Measurements from ENCODE around the gene DCST1. TPM values are rescaled to one million over a fixed set of nuclear protein-coding genes. Genes with fewer than 3 reads are reported as not detected.

DCST1 gene
- total RNA-seq, 1 donor from 2014 or later: 0.13 TPM

- DNase-seq (ENCODE audit: low spot score): no peak
- ATAC-seq: no peak
Observed at GRCh38 chr1:155030243-155030795, 3.3 kb upstream of the DCST1 start.

DNA sequence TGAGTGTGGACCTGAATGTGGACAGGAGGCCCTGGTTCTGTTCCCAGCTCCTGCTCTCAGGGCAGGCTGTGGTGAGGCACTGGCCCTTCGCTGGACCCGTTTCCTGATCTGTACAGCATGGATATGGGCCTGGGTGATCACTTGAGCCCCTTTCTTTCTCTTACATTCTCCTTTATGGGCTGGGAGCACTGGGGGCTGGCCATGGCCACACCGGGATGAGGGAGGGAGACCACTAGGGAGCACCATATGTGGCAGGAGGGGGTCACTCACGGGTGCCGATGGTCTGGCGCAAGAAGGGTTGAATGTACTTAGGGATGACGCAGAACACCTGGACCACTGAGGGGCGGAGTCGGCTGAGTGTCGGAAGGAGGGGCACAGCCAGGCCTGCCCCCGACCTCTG, 2.7 kb upstream of the DCST1 start:
- DNase-seq (ENCODE audit: low spot score): no peak
- ATAC-seq: no peak

- ATAC-seq: no peak
Observed at GRCh38 chr1:155032886-155033285, 738 bp upstream of the DCST1 start.

DNA sequence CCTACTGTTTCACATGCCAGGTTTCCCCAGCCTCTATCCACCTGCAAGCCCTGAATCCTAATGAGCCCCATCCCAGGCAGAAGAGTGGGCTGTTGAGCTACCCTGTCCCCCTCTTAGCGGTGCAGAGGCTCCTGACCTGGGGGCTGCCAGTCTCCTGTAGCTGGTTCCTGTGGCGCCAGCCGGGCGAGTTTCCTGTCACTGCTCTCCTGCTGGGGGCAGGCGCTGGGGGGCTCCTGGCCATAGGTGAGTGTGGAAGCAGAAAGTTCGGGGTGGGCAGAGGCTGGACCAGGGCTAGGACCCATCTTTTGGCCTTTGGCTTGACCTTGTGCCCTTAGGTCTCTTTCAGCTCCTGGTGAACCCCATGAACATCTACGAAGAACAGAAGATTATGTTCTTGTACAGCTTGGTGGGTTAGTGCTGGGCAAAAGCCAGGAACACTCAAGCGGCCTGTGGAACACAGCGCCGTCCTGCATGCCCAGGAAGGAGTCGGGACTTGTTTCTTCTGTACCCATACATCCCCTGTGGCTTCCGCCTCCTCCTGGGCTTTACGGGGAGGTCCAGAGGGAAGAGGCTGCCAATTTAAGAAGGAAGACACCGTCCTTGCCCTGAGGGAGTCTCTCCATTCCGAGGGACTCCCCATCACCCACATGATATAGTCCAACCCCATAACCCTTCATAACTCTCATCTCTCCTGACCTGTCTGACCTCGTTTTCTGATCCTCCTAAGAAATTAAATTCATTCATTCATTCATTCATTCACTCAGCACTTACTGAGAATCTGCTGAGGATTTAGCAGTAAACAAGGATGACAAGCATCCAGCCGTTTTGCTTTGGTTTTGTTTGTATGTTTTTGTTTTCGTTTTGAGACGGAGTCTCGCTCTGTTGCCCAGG, 939 bp downstream of the DCST1 start:
- no peak for DNase-seq (ENCODE audit: low spot score)
- ATAC-seq: no peak

More at GRCh38 chr1:155032886-155033285, 738 bp upstream of the DCST1 start:
- DNase-seq (ENCODE audit: low spot score): no peak

DNA sequence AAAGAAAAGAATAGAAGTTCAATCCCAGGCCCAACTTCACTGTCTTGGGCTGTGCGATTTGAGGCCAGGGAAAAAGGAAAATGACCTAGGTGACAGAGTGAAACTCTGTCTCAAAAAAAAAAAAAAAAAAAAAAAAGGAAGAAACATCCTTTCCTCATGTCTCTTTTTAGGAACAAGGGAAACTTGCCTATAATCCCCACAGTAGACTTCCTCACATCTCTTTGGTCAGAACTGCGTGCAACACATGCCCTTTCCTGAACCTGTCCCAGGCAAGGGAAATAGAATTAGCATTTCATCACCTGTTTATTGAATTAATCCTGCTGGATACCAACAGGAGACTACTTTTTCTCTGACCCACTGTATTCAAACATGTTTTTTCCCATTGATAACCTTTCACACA, 2.3 kb downstream of the DCST1 start:
- no peak for ATAC-seq
- DNase-seq (ENCODE audit: low spot score): no peak

DNA sequence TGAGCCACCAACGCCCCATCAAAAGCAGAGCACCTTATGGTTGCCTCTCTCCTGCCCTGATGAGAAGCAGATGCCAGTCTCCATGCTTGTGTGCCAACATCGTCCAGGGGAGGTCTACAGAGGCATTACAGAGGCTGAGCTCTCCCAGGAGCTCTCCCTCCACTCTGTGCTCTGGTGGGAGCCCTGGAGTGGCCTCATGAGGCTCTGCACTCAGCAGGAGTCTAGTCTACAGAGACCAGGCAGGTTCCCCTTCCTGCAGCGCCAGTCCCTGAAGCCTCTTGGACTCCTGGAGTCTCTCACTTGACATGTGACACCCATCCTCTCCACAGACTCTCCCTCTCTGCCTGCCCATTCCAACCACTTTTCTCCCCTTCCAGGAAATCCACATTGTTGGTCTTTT, 3.4 kb downstream of the DCST1 start:
- no peak for DNase-seq (ENCODE audit: low spot score)
- no peak for ATAC-seq

DNA sequence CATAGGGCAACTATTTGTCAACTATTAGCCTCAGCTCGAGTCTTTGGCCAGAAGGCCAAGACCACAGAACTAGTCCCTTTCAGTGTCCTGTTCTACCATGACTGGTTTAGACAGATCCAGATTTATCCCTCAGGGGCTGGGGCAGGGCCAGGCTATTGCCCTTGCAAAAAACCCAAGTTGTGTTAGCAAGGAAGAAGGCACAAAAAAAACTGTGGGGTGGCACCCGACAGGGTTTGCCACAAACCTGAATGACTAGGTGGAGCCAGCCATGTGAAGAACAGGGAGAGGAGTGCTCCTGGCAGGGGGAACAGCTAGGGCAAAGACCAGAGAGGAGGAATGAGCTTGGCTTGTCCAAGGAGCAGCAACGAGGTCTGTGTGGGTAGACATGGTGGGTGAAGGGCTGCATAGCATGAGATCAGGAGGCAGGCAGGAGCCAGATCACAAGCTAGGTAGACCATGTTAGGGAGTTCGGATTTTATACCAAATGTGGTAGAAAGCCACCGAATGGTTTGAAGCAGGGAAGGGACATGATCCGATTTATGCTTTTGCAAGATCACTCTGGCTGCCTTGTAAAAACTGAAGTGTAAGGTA, 4.3 kb downstream of the DCST1 start:
- DNase-seq (ENCODE audit: low spot score) (no peak), ATAC-seq (peak; percentile 15)

DNA sequence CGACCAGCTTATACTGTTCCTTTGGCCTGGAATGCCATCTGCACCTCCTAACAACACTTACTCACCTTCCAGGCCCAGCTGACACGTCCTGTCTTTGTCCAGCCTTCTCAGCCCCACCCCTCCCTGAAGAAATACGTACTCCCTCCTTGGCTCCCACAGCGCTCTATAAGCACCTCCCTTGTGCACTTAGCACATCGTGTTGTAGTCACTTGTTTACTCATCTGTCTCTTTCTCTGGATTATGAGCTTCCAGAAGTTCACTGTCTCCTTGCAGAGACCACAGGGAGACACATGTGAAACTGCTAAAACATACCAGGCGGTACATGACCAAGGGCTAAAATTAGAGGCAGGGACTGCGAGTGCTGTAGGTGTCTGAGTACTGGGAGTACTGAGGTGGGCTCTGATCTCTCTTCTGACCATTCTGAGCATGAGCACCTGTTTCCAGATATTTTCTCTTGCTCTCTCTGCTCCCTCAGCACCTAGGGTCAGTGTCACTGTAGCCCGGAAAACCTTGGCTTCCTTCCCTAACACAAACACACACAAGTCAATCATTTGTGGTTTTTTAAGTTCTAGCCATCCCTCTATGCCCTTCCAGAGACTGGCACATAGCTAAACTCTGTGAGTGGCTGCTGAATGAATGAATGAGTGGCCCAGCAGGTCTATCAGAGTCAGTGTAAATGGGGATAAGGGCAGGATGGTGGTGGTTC, 5.1 kb downstream of the DCST1 start:
- DNase-seq (ENCODE audit: low spot score) (no peak), ATAC-seq (peak; percentile 68)

DNA sequence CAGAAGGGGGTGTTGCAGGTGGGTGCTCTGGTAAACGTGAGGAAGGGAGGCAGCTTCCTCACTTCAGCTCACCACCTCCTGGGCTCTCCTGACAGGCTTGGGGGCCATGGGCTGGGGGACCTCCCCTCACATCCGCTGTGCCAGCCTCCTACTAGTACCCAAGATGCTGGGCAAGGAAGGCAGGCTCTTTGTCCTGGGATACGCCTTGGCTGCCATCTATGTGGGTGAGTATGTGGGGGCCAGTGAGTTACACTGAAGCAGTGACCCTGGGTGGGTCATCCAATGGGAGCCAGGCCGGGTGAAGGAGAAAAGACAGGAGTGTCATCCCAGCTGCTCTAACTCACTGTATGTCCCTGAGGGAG, 5.7 kb downstream of the DCST1 start:
- DNase-seq (ENCODE audit: low spot score): no peak
- no peak for ATAC-seq

GRCh38 chr1:155040358-155041093, 6.9 kb downstream of the DCST1 start:
- ATAC-seq (no peak), DNase-seq (ENCODE audit: low spot score) (no peak)

DNA sequence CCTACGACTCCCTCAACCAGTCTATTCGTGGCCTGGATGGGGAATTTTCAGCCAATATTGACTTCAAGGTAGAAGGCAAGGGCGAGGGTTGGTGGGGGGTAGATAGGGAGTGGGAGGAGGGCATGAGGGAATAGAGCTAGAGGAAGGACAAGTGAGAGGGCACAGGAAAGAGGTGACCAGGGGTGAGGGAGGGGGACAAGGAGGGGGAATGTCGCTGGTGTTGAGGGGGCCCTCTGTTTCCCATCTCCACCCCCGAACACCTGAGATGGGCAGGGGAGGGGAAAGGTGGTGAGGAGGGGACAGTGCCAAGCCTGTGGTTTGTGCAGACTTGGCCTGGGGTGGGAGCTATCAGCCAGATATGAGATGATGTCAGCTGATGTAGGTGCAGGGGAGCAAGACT, 9.2 kb downstream of the DCST1 start:
- DNase-seq (ENCODE audit: low spot score): no peak
- ATAC-seq: no peak

- ATAC-seq: peak; percentile 53
Observed at GRCh38 chr1:155043301-155043702, 9.7 kb downstream of the DCST1 start.

DNA sequence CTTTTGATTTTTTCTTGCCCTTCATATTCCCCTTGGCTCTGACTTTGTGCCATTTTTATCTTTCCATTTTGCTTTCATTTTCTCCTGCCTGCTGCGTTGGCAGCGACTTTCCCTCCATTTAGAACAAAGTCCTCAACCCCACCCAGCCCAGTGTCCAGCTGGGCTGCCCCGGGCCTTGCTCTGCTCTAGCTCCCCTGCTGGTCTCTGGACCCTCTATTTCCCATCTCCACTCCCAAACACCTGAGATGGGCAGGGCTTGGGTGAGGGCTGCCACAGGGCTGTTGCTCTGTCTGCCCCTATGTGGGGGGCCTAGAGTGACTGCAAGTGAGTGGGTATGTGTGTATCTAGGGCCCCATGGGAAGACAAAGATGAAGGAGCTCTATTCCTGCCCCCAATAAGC, 10.2 kb downstream of the DCST1 start:
- peak; percentile 58 for ATAC-seq

More at GRCh38 chr1:155043301-155043702, 9.7 kb downstream of the DCST1 start:
- DNase-seq (ENCODE audit: low spot score): peak; percentile 68

DNA sequence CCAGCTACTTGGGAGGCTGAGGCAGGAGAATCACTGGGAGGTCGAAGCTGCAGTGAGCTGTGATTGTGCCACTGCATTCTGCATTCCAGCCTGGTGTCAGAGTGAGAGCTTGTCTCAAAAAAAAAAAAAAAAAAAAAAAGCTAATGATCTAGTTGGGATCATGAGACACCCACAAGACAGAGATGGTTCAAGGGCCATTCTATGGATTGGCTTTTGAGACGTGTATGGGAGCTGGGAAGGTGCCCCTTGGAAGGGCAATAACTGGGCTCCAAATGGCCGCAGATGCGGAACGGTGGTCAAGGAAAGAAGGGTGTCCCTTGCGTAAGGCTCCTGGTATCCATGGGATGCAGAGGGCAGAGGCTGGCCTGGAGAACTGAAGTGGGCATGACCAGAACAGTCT, 10.7 kb downstream of the DCST1 start:
- DNase-seq (ENCODE audit: low spot score) (no peak), ATAC-seq (no peak)

More for the DNA sequence above, 10.2 kb downstream of the DCST1 start:
- DNase-seq (ENCODE audit: low spot score): no peak

DNA sequence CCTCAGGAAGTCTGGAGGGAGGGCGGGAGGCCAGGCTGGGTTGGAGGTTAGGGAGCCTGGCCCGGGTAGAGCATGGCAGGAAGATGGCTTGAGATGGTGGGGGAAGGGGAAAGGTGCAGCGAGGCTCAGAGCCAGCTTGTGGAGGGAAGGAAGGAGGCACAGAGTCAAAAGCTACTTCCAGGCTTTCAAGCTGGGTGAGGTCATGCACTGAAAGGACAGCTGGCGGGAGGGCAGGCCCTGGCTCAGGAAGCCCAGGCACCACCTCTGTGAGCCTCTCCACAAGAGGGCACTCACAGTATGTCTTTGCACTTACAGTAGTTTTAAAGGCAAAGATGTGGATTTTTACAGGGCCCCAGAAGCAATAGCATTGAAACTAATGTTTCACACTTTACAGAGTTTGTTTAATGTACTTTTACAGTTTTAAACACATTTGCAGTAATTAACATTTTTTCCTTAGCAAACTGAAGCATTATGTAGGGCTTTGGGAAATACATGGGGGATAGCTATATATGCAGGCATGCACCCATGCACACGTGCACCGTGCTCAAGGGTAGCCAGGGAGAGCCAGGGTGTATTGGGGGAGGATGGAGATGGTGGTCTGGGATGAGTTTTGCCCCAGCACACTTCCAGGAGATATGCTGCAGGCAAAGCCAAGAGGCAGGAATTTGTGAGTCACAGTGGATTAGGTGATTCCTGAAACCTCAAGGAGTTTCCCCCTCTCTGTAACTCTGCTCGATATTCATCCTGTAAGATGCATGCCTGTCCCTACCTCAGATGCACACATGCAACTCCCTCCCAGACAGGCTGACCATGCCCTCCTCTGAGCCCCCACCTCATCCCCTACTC, 11.4 kb downstream of the DCST1 start:
- DNase-seq (ENCODE audit: low spot score) (peak; percentile 86), ATAC-seq (peak; percentile 89)

DNA sequence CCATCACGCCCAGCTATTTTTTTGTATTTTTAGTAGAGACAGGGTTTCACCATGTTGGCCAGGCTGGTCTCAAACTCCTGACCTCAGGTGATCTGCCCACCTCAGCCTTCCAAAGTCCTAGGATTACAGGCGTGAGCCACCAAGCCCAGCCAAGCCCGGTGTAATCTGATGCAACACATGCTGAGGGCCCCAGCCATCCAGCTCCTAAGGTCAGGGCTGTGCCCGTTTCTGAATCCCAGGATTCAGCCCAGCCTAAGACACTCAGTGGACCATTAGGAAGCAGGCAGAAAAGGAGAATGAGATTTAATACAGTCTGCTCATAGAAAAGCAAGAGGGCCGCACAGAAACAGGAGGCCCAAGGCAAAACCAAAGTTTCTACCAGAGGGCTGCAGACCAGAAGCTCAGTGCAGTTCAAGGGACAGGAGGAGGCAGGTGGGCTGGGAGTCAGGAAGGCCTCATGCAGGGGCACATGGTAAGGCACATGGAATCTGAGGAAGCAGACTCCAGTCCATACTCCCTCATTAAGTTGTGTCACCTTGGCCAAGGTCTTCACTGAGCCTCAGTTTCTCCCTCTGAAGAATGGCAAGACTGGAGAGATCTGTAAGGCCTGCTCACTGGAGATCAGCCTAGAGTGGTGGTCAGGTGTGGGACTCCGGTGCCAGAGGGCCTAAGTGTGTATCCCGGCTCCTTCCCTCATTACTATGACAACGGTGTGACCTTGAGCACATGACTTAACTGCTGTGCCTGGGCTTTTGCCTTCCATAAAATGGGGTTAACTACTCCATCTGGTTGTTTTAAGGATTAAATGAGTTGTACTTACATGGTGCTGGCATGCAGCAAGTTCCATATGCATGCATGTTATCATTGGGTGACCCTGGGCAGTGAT, 15.1 kb downstream of the DCST1 start:
- ATAC-seq (peak; percentile 10), DNase-seq (ENCODE audit: low spot score) (peak; percentile 74)

DNA sequence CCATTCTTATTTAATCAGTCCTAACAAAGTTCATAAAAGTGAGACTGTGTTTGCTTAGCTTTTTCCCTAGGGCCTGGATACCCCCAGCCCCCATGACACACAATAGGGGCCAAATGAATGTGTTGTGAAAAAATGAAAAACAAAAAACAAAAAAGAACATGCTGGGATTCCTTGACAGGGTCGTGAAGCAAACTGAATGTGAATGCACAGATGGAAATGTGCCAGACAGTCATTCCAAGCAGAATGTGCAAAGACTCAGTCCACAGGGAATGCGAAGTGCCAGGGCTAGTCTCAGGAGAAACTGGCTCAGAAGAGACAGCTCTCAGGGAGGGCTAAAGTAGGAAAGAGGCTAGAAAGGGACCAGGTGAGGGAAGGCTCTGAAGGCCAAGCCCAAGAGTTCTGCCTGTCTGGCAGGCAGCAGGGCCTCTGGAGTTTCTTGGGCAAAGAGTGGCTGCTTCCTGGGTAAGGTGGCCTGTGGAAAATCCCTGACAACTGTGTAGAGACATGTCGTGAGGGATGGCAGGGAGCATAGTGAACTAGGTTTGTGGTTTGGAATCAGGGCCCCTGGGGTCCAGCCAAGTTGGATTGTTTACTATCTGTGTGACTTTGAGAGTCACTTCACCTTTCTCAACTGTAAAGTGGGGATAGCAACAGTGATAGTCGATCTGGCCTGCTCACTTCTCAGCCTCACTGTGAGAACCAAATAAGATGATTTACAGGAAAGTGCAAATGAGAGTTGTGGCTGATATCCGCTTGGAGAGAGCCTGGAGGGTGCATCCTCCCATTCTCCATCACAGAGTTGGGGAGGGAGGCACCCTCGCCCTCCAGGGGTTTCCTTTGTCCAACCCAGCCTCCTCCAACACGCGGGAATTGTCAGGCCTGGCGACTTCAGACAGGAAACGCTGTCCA, 16.3 kb downstream of the DCST1 start:
- DNase-seq (ENCODE audit: low spot score): peak; percentile 63

More for the DNA sequence above, 16.3 kb downstream of the DCST1 start:
- peak; percentile 2 for ATAC-seq

All from left lobe of liver (tissue), 2 donors.